OCI-LY3 (cell line): ENCODE results near the gene CYBC1.
"Not testable (repeated sequence)": the region's sequence is repeated elsewhere in the genome, so short reads cannot be mapped to it uniquely, and the experiment has no call there.

Experiments used
- H2AFZ ChIP-seq: fragments of 200-600, 300-600 bp; shearing (Covaris generic); 2 replicates; pipeline ENCODE4 v1.6.0; 2014; ENCODE audit warnings: antibody characterized with exemption, low read depth, low read length
- H3K27ac ChIP-seq: fragments of 200-600, 300-600 bp; sonication (generic); 2 replicates; pipeline ENCODE4 v1.5.1; 2014; ENCODE audit warnings: mild to moderate bottlenecking, low read length, moderate library complexity, mixed read lengths
- H3K27me3 ChIP-seq: fragments of 200-600, 300-600 bp; sonication (generic); 2 replicates; pipeline ENCODE4 v1.6.1; 2014; ENCODE audit warnings: low read depth, low read length, mixed read lengths
- H3K36me3 ChIP-seq: fragments of 200-600, 300-600 bp; sonication (generic); replicated peaks from 2 replicates; pipeline ENCODE3; 2014; ENCODE audit warnings: low read depth, low read length, mixed read lengths
- H3K4me1 ChIP-seq: fragments of 300-600, 200-600 bp; sonication (generic); 2 replicates; pipeline ENCODE4 v1.6.1; 2014; ENCODE audit warnings: low read length, mixed read lengths
- H3K4me2 ChIP-seq: fragments of 200-600, 300-600 bp; sonication (generic); 2 replicates; pipeline ENCODE4 v1.6.1; 2014; ENCODE audit warnings: low read length, mixed read lengths
- H3K4me3 ChIP-seq: fragments of 300-600, 200-600 bp; sonication (generic); 2 replicates; pipeline ENCODE4 v1.5.1; 2014; ENCODE audit warnings: antibody characterized with exemption, mild to moderate bottlenecking, low read length, moderate library complexity
- H3K79me2 ChIP-seq: fragments of 300-600, 200-600 bp; shearing (Covaris generic); 2 replicates; pipeline ENCODE4 v1.6.1; 2014; ENCODE audit warnings: mild to moderate bottlenecking, low read length, mixed read lengths
- H3K9ac ChIP-seq: fragments of 300-600, 200-600 bp; shearing (Covaris generic); 2 replicates; pipeline ENCODE4 v1.6.0; 2014; ENCODE audit warnings: mild to moderate bottlenecking, low read length, moderate library complexity
- H3K9me3 ChIP-seq: fragments of 200-600, 300-600 bp; shearing (Covaris generic); 2 replicates; pipeline ENCODE4 v1.6.1; 2014; ENCODE audit warnings: low read length, mixed read lengths; ENCODE audit not compliant: insufficient read depth
- H4K20me1 ChIP-seq: fragments of 200-600, 300-600 bp; sonication (generic); 2 replicates; pipeline ENCODE4 v1.6.1; 2016; ENCODE audit warnings: low read length, mixed read lengths; ENCODE audit not compliant: insufficient read depth
- EZH2phosphoT487 ChIP-seq: fragments of 200-600 bp; shearing (Covaris generic); IDR thresholded peaks from 2 replicates; pipeline ENCODE4 v1.6.1; 2018; ENCODE audit warnings: antibody characterized with exemption, mixed run types, low read depth
- TF ChIP-seq, protein P1 (sequence below): fragments of 200-600, 300-600 bp; sonication (generic); IDR thresholded peaks from 2 replicates; pipeline ENCODE4 v1.5.1; 2014; ENCODE audit warnings: antibody characterized with exemption, low read length, low read depth

Gene CYBC1

DNA sequence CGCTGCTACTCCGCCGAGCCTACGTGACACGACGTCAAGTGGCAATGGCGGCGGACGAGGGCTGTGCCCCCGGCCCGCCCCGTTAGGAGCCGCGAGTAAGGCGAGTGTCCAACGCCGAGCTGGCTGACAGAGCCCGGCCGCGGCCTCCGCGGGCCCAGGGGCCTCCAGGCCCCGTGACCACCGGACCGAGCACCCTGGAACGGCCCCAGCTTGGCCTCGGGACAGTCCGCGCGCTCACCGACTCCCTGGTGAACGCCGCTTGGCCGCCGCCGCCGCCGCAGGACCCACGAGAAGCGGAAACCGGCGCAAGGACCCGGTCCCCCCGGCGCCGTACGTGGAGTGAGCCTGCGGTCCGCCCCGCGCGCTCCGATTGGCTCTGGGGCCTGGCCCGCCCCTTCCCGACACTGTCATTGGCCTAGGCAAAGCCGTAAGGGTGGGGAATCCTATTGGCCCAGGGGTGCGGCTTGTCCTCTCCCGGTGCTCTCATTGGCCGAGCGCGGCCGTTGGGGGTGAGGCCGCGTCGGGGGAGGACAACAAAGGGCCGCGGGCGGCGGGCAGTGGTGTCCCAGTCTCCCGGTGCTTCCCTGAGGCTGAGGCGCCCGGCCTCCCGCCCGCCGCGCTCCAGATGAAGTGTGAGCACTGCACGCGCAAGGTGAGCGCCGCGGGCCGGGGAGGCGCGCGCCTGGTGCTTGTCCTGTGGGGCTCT lies 7.8 kb upstream of the CYBC1 start, which contains the start of gene NARF:
NARF (plus strand) TSS at position 563 of the 706 bp plus-strand sequence; CDS start at position 626, 63 bp downstream.
- peak within 1 kb of the TSS; percentile 95 for H3K27ac ChIP-seq
- H4K20me1 ChIP-seq, result peaks cover 3% of the 10 kb centered on the region; the same call in 1 of the 2 replicates
- peak within 1 kb of the TSS; percentile 83 for H3K4me3 ChIP-seq
- peak within 1 kb of the TSS; percentile 93 for H3K9ac ChIP-seq
- peak within 1 kb of the TSS; percentile 98 for H3K4me2 ChIP-seq
- H3K36me3 ChIP-seq, result peaks cover 7% of the 10 kb centered on the region
- peaks cover 9% of the 10 kb centered on the region for H3K79me2 ChIP-seq
- H3K9me3 ChIP-seq, result no peaks in the 10 kb centered on the region
- TF ChIP-seq, protein P1, sequence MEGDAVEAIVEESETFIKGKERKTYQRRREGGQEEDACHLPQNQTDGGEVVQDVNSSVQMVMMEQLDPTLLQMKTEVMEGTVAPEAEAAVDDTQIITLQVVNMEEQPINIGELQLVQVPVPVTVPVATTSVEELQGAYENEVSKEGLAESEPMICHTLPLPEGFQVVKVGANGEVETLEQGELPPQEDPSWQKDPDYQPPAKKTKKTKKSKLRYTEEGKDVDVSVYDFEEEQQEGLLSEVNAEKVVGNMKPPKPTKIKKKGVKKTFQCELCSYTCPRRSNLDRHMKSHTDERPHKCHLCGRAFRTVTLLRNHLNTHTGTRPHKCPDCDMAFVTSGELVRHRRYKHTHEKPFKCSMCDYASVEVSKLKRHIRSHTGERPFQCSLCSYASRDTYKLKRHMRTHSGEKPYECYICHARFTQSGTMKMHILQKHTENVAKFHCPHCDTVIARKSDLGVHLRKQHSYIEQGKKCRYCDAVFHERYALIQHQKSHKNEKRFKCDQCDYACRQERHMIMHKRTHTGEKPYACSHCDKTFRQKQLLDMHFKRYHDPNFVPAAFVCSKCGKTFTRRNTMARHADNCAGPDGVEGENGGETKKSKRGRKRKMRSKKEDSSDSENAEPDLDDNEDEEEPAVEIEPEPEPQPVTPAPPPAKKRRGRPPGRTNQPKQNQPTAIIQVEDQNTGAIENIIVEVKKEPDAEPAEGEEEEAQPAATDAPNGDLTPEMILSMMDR, result no peak
- no peak for TF ChIP-seq EZH2phosphoT487
- H3K4me1 ChIP-seq, result peaks cover 10% of the 10 kb centered on the region
- H3K27me3 ChIP-seq, result no peaks in the 10 kb centered on the region
- H2AFZ ChIP-seq, result no peak within 1 kb of the TSS

DNA sequence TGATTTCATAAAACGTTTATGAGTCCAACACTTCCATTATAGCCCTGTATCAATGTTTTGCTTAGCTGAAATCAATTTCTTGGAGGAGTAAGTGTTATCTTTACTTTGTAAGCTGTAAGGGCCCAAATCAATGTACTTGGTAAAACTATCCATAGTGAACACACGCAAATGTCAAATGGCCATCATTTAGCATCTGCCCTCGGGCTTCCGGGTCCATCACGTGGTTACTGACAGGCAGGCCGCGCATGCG lies 7.3 kb upstream of the CYBC1 start:
- H3K4me2 ChIP-seq, result peak overlapping the region; percentile 86
- peak overlapping the region; percentile 93 for H3K9ac ChIP-seq
- TF ChIP-seq EZH2phosphoT487, result no peak
- TF ChIP-seq, protein P1, result no peak
- H4K20me1 ChIP-seq, result peaks cover 3% of the 10 kb centered on the region; the same call in 1 of the 2 replicates
- no peaks in the 10 kb centered on the region for H3K9me3 ChIP-seq
- peaks cover 10% of the 10 kb centered on the region for H3K4me1 ChIP-seq
- peak overlapping the region; percentile 83 for H3K4me3 ChIP-seq
- H3K27ac ChIP-seq, result peak overlapping the region; percentile 95
- H3K27me3 ChIP-seq, result no peaks in the 10 kb centered on the region
- peaks cover 4% of the 10 kb centered on the region for H3K36me3 ChIP-seq
- H2AFZ ChIP-seq, result no peak overlapping the region
- H3K79me2 ChIP-seq, result peaks cover 9% of the 10 kb centered on the region

- H3K9ac ChIP-seq, result peak overlapping the region; percentile 93
- H3K4me1 ChIP-seq, result peaks cover 10% of the 10 kb centered on the region
Observed at GRCh38 chr17:82457073-82457928, 6.7 kb upstream of the CYBC1 start.

DNA sequence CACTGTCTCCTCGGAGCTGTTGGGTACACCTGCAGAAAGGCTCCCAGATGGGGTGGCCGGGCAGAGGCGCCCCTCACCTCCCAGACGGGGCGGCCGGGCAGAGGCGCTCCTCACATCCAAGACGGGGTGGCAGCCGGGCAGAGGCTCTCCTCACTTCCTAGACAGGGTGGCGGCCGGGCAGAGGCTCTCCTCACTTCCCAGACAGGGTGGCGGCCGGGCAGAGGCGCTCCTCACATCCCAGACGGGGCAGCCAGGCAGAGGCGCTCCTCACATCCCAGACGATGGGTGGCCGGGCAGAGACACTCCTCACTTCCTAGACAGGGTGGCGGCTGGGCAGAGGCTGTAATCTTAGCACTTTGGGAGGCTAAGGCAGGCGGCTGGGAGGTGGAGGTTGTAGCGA lies 3.2 kb upstream of the CYBC1 start:
- H3K27me3 ChIP-seq, H3K36me3 ChIP-seq, H3K9ac ChIP-seq, H4K20me1 ChIP-seq, H2AFZ ChIP-seq, H3K9me3 ChIP-seq, H3K4me3 ChIP-seq, H3K4me2 ChIP-seq, H3K27ac ChIP-seq: not testable (repeated sequence)
- Histone ChIP-seq H3K79me2 (peaks cover 15% of the 10 kb centered on the region), H3K4me1 (peaks cover 24% of the 10 kb centered on the region)

More at GRCh38 chr17:82457073-82457928, 6.7 kb upstream of the CYBC1 start:
- no peak for TF ChIP-seq EZH2phosphoT487
- TF ChIP-seq, protein P1, result no peak
- Histone ChIP-seq H3K9me3 (no peaks in the 10 kb centered on the region), H3K27me3 (no peaks in the 10 kb centered on the region), H2AFZ (no peak overlapping the region), H3K27ac (peak overlapping the region; percentile 95), H3K4me3 (peak overlapping the region; percentile 83), H4K20me1 (peaks cover 3% of the 10 kb centered on the region; the same call in 1 of the 2 replicates), H3K4me2 (peak overlapping the region; percentile 86), H3K36me3 (peaks cover 3% of the 10 kb centered on the region), H3K79me2 (peaks cover 9% of the 10 kb centered on the region)

DNA sequence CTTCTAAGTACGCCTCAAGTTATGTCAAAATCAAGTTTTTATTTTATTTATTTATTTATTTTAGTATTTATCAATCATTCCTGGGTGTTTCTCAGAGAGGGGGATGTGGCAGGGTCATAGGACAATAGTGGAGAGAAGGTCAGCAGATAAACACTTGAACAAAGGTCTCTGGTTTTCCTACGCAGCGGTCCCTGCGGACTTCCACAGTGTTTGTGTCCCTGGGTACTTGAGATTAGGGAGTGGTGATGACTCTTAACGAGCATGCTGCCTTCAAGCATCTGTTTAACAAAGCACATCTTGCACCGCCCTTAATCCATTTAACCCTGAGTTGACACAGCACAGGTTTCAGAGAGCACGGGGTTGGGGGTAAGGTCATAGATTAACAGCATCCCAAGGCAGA lies 2.6 kb upstream of the CYBC1 start:
- H3K4me1 ChIP-seq, result peaks cover 26% of the 10 kb centered on the region
- peaks cover 16% of the 10 kb centered on the region for H3K79me2 ChIP-seq
- not testable (repeated sequence) for H3K27me3 ChIP-seq, H3K4me2 ChIP-seq, H2AFZ ChIP-seq, H4K20me1 ChIP-seq, H3K36me3 ChIP-seq, H3K27ac ChIP-seq, H3K4me3 ChIP-seq, H3K9me3 ChIP-seq, H3K9ac ChIP-seq
